ENCODE data around the gene CTNNA2. TPM values are rescaled to one million over a fixed set of nuclear protein-coding genes. Genes with fewer than 3 reads are reported as not detected.

Gene CTNNA2
- total and polyA plus RNA-seq, 2 of the 8 experiments (the other 6 are each of a cell fraction or from before 2014, with no cell fraction given): 3.9 to 9.0 TPM

DNA sequence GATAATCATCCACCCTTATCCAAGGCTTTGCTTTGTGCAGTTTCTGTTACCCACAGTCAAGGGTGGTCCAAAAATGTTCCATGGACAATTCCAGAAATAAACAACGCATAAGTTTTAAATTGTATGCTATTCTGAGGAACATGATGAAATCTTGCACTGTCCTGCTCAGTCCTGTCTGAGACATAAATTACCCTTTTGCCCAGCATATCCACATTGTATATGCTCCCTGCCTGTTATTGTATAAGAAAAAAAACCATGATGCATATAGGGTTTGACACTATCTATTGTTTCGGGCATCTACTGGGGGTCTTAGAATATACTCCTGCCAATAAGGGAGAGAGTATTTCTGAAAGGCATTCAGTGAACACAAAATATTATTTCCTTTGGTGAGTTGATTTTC, 767.7 kb downstream of the CTNNA2 start (continued):
- TF ChIP-seq, protein P1, sequence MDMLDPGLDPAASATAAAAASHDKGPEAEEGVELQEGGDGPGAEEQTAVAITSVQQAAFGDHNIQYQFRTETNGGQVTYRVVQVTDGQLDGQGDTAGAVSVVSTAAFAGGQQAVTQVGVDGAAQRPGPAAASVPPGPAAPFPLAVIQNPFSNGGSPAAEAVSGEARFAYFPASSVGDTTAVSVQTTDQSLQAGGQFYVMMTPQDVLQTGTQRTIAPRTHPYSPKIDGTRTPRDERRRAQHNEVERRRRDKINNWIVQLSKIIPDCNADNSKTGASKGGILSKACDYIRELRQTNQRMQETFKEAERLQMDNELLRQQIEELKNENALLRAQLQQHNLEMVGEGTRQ (IDR thresholded peaks at IDR 0.05; ENCODE audit: low read length): no peak
- TF ChIP-seq SP2 (IDR thresholded peaks at IDR 0.05; ENCODE audit: low read length): no peak
- TF ChIP-seq TEAD4 (IDR thresholded peaks at IDR 0.05; ENCODE audit: low read depth, low read length): no peak

Measured in H1 (cell line).